ENCODE data around the gene GRAP. TPM values are rescaled to one million over a fixed set of nuclear protein-coding genes. Genes with fewer than 3 reads are reported as not detected.

The GRAP gene
- total RNA-seq, 3 donors from 2014 or later, result 5.7 to 6.8 (median 6.0) TPM

DNA sequence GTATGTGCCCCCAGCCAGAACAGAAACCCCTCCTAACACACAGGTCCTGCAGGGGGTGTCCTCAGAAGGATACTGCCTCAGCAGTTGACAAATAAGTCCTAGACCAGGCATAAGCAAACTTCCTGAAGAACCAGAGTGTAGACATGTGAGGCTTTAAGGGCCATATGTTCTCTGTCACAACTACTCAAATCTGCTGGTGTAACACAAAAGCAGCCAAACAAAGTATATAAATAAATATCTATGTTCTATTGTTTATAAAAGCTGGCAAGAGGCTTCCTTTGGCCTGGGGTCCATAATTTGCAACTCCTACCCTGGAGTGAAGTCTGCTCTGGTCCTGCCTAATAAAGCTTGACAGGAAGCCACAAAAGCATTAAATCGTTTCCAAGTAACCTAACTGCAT lies 52.1 kb downstream of the GRAP start:
- no peak overlapping the region for H3K4me3 Mint-ChIP-seq
- peaks cover 20% of the 10 kb centered on the region for H3K4me1 Mint-ChIP-seq (ENCODE audit: low read depth)
- H3K9me3 Mint-ChIP-seq, result peaks cover 6% of the 10 kb centered on the region
- H3K27me3 Mint-ChIP-seq (ENCODE audit: low read depth), result no peaks in the 10 kb centered on the region
- peaks cover 18% of the 10 kb centered on the region for H3K36me3 Mint-ChIP-seq (ENCODE audit: insufficient read depth)
- DNase-seq, result no peak
- no peak for ATAC-seq

DNA sequence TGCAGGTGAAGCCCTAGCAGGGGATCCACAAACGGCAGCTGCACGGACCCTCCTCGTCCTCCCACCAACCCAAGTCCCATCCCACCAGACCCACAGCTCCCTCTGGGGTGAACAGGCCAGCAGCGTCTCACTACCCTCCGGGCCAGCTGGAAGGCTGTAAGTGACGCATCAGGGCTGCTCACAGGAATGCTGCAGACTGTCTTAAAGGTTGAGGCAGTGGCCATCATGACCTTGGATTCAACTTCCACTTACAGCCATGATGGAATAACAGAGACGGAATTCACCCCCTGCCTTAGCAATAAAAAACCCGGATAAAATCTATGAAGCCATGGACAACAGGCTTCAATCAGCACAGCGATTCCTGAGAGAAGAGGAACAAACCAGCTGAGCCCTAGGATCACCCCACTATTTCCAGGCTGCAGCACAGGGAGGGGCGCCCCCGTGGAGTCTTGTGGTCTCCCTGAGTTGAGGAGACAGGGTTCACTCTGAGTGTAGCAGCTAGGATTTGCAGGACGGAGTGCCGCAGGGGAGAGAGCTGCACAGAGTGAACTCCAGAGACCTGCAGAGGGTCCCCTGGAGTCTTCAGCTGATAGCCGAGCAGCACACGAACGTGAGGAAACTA lies 52.7 kb downstream of the GRAP start:
- H3K4me1 Mint-ChIP-seq (ENCODE audit: low read depth), result peaks cover 20% of the 10 kb centered on the region
- H3K36me3 Mint-ChIP-seq (ENCODE audit: insufficient read depth), result peaks cover 16% of the 10 kb centered on the region
- no peak overlapping the region for H3K4me3 Mint-ChIP-seq
- no peak for DNase-seq
- no peaks in the 10 kb centered on the region for H3K27me3 Mint-ChIP-seq (ENCODE audit: low read depth)
- no peak for ATAC-seq
- H3K9me3 Mint-ChIP-seq, result peaks cover 6% of the 10 kb centered on the region

DNA sequence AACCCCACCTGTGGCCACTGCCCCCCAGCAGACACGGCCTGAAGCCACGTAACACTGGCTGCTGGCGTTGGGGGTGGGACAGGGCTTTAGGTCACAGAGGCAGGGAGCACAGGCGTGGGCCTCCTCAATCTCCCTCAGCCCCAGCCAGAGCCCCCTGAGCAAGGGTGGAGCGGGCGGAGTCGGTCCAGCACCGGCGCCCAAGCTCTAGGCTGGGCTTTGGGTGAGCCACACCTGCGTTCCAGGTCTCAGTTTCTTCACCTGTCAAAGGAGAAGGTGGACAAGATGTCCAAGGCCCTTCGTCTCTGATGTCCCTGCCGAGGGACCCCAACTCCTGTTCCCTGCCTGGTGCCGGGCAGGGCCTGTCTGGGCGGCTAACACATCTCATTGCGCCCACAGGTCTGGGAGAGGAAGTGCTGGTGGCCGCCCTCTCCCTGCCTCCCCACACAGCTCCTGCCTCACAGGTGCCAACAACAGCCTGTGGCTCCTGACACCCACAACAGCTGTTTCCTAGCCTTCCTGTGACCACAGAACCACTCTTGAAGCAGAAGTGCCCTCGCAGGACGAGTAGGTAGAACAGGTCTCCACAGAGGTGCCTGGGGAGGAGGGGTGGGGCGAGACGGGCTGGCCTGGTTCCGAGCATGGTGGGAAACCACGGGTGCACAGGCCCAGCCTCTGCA lies 54.2 kb downstream of the GRAP start:
- no peaks in the 10 kb centered on the region for H3K27me3 Mint-ChIP-seq (ENCODE audit: low read depth)
- H3K36me3 Mint-ChIP-seq (ENCODE audit: insufficient read depth), result peaks cover 17% of the 10 kb centered on the region
- DNase-seq, result no peak
- H3K4me1 Mint-ChIP-seq (ENCODE audit: low read depth), result peaks cover 20% of the 10 kb centered on the region
- ATAC-seq, result peak; percentile 35 to 39
- peaks cover 6% of the 10 kb centered on the region for H3K9me3 Mint-ChIP-seq
- H3K4me3 Mint-ChIP-seq, result no peak overlapping the region

DNA sequence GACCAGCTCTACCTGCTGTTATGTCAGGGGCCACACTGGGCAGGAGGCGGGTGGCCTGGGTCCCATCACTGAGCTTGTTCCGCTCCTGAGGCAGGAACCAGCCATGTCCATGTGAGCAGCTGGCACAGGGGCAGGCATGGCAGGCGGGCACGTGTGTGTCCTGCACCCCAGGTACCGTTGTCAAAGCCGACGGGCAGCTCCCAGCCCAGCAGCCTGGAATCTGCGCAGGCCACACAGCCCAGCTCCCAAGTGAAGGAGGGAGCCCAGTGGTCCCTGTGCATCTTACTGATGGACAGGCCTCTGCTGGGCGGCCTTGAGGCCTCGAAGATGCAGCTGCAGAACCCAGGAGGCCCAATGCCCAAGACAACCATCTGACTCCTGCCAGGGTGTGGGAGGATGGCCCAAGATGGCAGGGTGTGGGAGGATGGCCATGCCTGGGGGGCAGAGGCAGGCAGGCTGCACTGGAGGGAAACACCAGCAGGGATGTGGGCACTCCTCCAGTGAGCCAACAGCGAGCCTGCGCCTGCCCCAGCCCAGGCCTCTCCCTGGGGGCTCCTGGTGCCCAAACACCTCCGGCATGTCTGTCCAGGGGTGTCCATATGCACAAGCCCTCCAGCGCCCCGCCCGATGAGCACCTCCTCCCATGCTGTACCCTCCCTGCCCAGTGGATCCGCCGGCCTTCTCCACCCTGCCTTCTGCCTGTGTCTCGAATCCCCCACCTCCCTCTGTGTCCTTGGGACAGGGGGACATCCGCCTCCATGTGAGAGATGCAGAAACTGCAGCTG lies 55.0 kb downstream of the GRAP start:
- Mint-ChIP-seq H3K27me3 (ENCODE audit: low read depth) (no peaks in the 10 kb centered on the region), H3K4me1 (ENCODE audit: low read depth) (peaks cover 22% of the 10 kb centered on the region), H3K4me3 (no peak overlapping the region), H3K36me3 (ENCODE audit: insufficient read depth) (peaks cover 18% of the 10 kb centered on the region), H3K9me3 (peaks cover 6% of the 10 kb centered on the region)
- DNase-seq, result no peak
- ATAC-seq, result no peak

DNA sequence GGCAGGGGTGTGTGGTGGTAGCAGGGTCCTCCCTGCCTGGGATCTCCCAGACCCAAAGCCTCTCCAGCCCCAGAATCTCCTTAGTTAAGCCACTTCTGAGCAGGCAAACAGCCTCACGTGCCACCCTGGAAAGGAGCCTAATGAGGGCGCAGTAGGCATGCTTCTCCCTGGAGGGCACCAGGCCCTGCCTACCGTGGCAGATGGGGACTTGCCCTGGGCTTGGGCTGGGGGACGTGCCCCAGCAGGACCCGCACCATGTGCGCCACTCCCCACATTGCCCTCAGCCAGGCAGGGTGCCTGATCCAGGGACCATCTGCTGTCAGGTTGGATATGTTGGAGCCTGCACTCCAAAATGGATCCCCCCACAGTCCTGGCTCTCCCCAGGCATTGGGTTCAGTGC lies 56.4 kb downstream of the GRAP start:
- ATAC-seq (no peak), DNase-seq (no peak)
- Mint-ChIP-seq H3K4me1 (ENCODE audit: low read depth) (peaks cover 22% of the 10 kb centered on the region), H3K27me3 (ENCODE audit: low read depth) (no peaks in the 10 kb centered on the region), H3K9me3 (peaks cover 5% of the 10 kb centered on the region), H3K4me3 (no peak overlapping the region), H3K36me3 (ENCODE audit: insufficient read depth) (peaks cover 13% of the 10 kb centered on the region)

DNA sequence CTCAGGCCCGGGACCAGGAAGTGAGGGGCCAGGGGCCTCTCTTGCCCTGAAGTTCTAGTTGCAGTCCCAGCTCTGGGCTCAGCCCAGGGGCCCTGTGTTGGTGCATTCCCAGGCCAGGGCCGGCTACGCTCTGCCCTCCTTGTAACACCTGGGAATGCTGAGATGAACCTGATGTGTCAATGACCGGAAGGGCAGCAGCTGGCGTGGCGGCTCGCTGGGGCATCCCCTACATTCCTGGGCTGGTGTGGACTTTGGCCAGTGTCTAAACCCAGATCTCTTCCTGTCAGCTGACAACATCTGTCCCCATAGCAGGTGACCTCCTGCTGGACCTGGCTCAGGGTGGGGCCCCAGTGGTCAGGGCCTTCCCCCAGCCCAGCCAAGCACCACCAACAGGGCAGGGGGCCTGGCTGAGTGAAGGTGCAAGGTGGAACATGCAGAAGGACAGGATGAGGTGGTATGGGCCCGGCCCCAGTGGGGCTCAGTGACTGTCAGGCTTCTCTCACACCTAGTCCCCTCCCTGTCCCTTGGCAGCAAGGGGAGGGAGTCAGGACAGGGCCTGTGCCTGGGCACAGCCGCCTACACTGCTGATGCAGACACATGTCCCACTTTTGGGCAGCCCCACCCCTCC lies 58.1 kb downstream of the GRAP start:
- H3K9me3 Mint-ChIP-seq, result no peaks in the 10 kb centered on the region
- ATAC-seq (no peak), DNase-seq (no peak)
- peaks cover 9% of the 10 kb centered on the region for H3K36me3 Mint-ChIP-seq (ENCODE audit: insufficient read depth)
- no peaks in the 10 kb centered on the region for H3K27me3 Mint-ChIP-seq (ENCODE audit: low read depth)
- no peak overlapping the region for H3K4me3 Mint-ChIP-seq
- peaks cover 14% of the 10 kb centered on the region for H3K4me1 Mint-ChIP-seq (ENCODE audit: low read depth)

DNA sequence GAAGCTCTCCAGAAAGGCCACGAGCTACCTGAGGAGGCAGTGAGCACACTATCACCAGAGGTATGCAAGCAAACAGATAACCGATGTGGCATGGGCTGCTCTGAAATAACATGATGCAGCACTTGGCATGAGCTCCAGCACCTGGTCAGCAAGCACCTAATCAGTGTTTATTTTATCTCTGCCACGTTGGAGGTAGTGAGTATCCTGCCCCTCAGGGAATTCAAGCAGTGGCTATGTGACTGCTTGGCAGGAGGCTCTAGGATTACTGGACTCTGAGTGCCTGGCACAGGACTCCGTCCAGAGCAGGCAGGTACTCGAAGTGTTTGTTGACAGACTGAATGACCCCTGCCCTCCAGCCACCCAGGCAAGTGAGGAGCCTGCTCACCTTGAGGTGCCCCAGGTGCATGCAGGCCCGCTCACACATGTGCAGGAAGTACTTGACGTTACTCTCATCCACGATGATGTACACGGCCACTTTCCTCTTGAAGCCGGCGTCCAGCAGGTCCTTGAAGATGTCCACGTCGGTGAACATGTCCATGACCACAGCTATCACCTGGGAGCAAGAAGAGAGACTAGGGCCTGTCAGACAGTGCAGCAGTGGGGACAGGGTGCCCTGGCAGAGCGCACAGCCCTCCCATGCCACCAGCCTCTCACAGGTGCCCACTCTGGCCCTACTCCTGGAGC lies 58.8 kb downstream of the GRAP start:
- ATAC-seq (no peak), DNase-seq (no peak)
- H3K4me3 Mint-ChIP-seq, result no peak overlapping the region
- H3K9me3 Mint-ChIP-seq, result no peaks in the 10 kb centered on the region
- no peaks in the 10 kb centered on the region for H3K27me3 Mint-ChIP-seq (ENCODE audit: low read depth)
- peaks cover 8% of the 10 kb centered on the region for H3K4me1 Mint-ChIP-seq (ENCODE audit: low read depth)
- peaks cover 9% of the 10 kb centered on the region for H3K36me3 Mint-ChIP-seq (ENCODE audit: insufficient read depth)

DNA sequence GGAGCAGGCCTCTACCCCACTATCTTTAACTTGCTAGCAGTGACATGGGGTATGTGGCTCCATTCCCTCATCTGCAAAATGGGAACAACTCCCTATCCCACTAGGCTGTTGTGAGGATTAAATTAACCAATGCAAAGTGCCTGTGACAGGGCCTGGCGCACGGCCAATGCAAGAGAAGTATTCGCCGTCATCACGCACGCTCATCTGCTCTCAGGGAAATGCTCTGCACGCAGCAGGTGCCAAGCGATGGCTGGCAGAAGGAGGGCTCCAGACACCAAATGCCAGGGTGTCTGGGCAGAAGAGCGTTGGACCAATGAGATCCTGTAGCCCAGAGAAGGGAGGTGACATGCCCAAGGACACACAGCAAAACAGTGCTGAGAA lies 59.5 kb downstream of the GRAP start:
- Mint-ChIP-seq H3K36me3 (ENCODE audit: insufficient read depth) (peaks cover 9% of the 10 kb centered on the region), H3K4me1 (ENCODE audit: low read depth) (peaks cover 2% of the 10 kb centered on the region), H3K27me3 (ENCODE audit: low read depth) (no peaks in the 10 kb centered on the region), H3K4me3 (no peak overlapping the region), H3K9me3 (no peaks in the 10 kb centered on the region)
- DNase-seq (no peak), ATAC-seq (no peak)

DNA sequence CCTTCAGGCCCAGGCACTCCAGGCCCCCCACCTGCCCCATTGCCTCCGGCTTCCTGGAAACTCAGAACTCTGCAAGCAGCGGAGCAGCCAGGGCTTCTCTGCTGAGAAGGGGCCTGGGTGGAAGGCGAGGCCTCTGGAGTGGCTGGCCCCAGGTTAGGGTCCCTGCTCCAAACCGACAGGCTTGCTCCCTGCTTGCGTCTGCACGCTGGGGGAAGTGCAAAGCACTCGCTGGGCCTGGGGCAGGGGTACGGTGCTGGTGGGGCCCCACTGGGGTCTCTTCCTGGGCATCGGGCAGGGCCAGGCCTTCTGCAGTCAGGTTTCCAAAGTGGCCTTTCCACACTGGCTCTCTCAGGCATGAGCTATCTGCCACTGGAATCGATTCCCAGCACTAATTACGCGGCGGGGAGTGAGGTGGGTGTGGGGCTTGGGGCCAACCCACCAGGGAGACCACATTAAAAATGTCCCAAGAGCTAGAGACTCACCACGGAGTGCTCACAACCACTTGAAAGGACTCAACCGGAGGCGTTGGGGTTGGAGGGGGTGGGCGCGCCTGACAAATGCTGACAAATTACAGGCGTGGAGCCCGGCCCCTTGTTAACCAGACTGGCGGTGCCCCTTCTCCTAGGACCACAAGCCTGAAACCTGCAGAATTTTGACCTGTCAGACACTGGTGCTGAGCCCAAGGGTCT lies 60.1 kb downstream of the GRAP start:
- ATAC-seq (peak in 1 of 2 donors; percentile 26), DNase-seq (no peak)
- Mint-ChIP-seq H3K4me1 (ENCODE audit: low read depth) (peaks cover 2% of the 10 kb centered on the region), H3K27me3 (ENCODE audit: low read depth) (no peaks in the 10 kb centered on the region), H3K9me3 (no peaks in the 10 kb centered on the region), H3K4me3 (no peak overlapping the region), H3K36me3 (ENCODE audit: insufficient read depth) (peaks cover 9% of the 10 kb centered on the region)

DNA sequence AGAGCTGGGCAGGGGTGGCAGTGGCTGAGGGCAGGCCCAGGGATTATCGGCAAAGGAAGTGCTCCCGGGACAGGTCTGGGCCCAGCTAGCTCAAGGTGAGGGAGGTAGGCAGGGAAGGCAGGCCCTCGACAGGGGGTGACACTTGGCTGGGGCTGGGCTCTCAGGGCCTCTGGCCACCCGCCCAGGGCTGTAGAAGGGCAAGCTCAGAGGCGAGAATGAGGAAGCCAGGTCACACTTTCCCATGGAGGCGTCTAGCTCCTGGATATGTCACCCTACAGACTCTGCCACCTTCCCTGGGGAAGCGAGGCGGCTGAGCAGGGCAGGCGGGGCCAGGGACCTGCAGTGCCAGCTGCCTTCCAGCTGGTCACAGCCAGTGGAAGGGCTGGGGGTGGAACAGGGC lies 61.3 kb downstream of the GRAP start:
- H3K4me1 Mint-ChIP-seq (ENCODE audit: low read depth), result peaks cover 2% of the 10 kb centered on the region
- DNase-seq, result no peak
- H3K27me3 Mint-ChIP-seq (ENCODE audit: low read depth), result no peaks in the 10 kb centered on the region
- ATAC-seq, result no peak
- no peak overlapping the region for H3K4me3 Mint-ChIP-seq
- H3K36me3 Mint-ChIP-seq (ENCODE audit: insufficient read depth), result peaks cover 9% of the 10 kb centered on the region
- H3K9me3 Mint-ChIP-seq, result no peaks in the 10 kb centered on the region

DNA sequence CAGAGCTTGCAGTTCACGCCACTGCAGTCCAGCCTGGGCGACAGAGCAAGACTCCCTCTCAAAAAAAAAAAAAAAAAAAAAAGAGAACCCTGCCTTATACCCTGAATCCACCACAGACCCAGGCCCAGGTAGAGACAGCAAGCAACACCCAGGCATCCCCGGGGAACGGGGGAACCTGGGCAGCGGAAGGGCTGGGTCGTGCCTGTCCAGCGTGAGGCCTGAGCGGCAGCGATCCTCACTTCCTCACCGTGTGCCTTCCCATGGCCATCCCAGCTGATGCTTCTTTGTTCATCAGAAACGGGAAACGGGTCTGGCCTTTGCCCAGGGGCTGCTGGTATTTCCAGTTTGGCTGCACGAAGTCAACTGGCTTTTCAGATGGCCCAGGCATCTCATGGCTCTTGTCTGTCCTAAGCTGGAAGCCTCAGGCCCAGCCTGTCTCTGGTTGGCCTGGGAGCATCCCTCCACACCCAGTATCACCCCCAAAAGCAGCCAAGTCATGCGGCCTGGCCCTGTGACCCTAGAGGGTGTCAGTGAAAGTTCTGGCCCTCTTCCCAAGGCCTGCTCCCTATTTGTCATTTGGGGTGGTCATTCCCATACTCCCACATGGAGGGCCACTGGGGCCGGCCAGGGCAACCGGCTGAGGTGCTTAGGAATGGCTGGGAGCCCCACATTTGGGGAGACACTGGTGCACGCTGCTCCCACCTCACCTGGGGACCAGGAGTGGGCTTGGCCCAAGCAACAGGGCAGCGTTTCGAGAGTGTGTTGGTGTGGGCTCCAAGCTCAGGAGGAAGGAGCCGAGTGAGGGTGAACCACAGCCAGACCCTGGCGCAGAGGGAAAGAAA lies 62.3 kb downstream of the GRAP start:
- no peaks in the 10 kb centered on the region for H3K27me3 Mint-ChIP-seq (ENCODE audit: low read depth)
- DNase-seq (no peak), ATAC-seq (no peak)
- no peak overlapping the region for H3K4me3 Mint-ChIP-seq
- H3K36me3 Mint-ChIP-seq (ENCODE audit: insufficient read depth), result peaks cover 9% of the 10 kb centered on the region
- no peaks in the 10 kb centered on the region for H3K9me3 Mint-ChIP-seq
- peaks cover 2% of the 10 kb centered on the region for H3K4me1 Mint-ChIP-seq (ENCODE audit: low read depth)

GRCh38 chr17:18981642-18982424 lies 64.9 kb downstream of the GRAP start:
- Mint-ChIP-seq H3K4me1 (ENCODE audit: low read depth) (no peaks in the 10 kb centered on the region), H3K9me3 (no peaks in the 10 kb centered on the region), H3K4me3 (no peak overlapping the region), H3K36me3 (ENCODE audit: insufficient read depth) (peaks cover 10% of the 10 kb centered on the region), H3K27me3 (ENCODE audit: low read depth) (no peaks in the 10 kb centered on the region)
- DNase-seq (no peak), ATAC-seq (peak in 1 of 2 donors; percentile 48)
